PC-3 (cell line): Measurements from ENCODE around the gene WTIP.

Experiments used
- EZH2 ChIP-seq: fragments of 300-600 bp; sonication (generic); IDR thresholded peaks from one replicate; pipeline ENCODE4 v1.6.1; 2017; ENCODE audit warnings: antibody characterized with exemption, mild to moderate bottlenecking, low read length; ENCODE audit not compliant: unreplicated experiment
- EZH2phosphoT487 ChIP-seq: fragments of 300-600 bp; sonication (generic); IDR thresholded peaks from 2 replicates; pipeline ENCODE4 v1.6.1; 2018; ENCODE audit warnings: mild to moderate bottlenecking, antibody characterized with exemption, low read length, borderline replicate concordance
- TF ChIP-seq, protein P1 (sequence below): fragments of 300-600 bp; sonication (generic); conservative IDR thresholded peaks from 2 replicates; pipeline ENCODE4 v1.5.1; 2017; ENCODE audit warnings: antibody characterized with exemption, low read depth, mild to moderate bottlenecking, low read length

GRCh38 chr19:34495416-34495815 lies 13.9 kb downstream of the WTIP start:
- TF ChIP-seq, protein P1, sequence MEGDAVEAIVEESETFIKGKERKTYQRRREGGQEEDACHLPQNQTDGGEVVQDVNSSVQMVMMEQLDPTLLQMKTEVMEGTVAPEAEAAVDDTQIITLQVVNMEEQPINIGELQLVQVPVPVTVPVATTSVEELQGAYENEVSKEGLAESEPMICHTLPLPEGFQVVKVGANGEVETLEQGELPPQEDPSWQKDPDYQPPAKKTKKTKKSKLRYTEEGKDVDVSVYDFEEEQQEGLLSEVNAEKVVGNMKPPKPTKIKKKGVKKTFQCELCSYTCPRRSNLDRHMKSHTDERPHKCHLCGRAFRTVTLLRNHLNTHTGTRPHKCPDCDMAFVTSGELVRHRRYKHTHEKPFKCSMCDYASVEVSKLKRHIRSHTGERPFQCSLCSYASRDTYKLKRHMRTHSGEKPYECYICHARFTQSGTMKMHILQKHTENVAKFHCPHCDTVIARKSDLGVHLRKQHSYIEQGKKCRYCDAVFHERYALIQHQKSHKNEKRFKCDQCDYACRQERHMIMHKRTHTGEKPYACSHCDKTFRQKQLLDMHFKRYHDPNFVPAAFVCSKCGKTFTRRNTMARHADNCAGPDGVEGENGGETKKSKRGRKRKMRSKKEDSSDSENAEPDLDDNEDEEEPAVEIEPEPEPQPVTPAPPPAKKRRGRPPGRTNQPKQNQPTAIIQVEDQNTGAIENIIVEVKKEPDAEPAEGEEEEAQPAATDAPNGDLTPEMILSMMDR: no peak
- no peak for TF ChIP-seq EZH2
- TF ChIP-seq EZH2phosphoT487: no peak
